Measurements from ENCODE around the gene EPHA2. TPM values are rescaled to one million over a fixed set of nuclear protein-coding genes. Genes with fewer than 3 reads are reported as not detected.

Gene EPHA2
- total RNA-seq, 1 experiment from 2014 or later, result 263 TPM

DNA sequence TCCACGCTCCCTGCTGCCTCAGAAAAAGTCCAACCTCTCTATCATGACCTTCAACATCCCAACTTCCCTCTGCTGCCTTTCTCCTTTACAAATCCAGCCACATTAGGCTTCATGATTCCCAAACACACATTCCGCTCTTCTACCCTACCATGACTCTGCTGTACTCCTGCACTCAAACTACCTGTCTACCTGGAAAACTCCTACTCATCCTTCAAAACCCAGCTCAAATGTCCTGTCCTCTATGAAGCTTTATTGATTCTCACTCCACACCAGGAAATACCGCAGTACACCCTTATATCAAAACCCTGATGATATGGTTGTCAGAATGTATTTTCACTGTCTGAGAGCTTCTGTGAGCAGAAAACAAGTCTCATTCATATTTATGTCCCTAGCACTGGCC lies 47.7 kb upstream of the EPHA2 start:
- intact Hi-C loops (cut with micrococcal nuclease; ENCODE audit: unreplicated experiment), result no loop called here

DNA sequence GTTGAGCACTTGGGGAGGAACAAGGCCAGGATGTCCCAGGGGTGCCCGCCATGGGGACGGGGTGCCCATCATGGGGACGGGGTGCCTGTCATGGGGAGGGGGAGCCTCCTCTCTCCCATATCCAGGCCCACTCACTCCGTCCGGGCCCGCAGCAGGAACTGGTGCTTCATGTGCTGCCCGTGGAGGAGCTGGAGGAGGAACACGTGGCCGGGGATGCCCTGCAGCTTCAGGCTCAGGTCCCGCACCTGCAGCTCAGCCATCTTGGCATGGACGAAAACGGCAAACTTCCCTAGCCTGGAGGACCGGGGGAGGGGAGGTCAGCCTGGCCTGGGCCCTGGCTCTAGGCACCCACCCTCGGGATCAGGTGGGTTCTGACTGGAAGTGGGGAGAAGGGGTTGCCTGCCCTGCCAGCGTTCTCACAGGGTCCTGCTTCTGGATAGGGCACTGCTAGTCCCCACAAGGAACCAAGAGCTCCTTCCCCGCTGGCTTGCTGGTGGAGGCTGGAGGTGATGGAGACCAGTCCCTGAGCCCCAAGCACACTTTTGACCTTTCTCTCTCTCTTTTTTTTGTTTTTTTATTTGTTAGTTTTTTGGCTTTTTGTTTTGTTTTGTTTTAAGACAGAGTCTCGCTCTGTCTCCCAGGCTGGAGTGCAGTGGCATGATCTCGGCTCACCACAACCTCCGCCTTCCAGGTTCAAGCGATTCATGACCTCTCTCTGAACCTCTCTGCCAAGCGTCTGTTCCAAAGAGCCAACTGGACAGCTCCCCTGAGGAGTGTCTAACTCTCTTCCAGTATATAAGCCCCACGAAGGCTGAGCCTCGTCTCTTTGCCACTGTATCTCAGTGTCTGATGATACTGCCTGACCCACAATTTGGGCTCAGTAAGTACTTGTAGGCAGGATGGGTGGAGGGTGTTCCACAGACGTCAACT lies 46.7 kb upstream of the EPHA2 start:
- ATAC-seq, result no peak
- H3K9me3 ChIP-seq (ENCODE audit: control insufficient read depth, insufficient read depth, low read depth, low read length), result no peaks in the 10 kb centered on the region
- no peak overlapping the region for H3K27ac ChIP-seq (ENCODE audit: low read length)
- in situ Hi-C loops (cut with HindIII; ENCODE audit: low pct_unique_long_range_greater_than_20kb, low sequenced_read_pairs) (no loop called here), intact Hi-C loops (cut with micrococcal nuclease; ENCODE audit: unreplicated experiment) (no loop called here)
- DNase-seq (ENCODE audit: low read depth, low spot score), result no peak
- no TSS peak for BruUV-seq (replicated peaks)
- H3K36me3 ChIP-seq (ENCODE audit: control insufficient read depth, insufficient read depth, low read length), result no peaks in the 10 kb centered on the region; the same call in 1 of the 2 replicates
- no peak for TF ChIP-seq TCF7L2 (IDR thresholded peaks at IDR 0.05; ENCODE audit: low read depth, low read length)
- no peak for TF ChIP-seq SIN3A (IDR thresholded peaks at IDR 0.05; ENCODE audit: borderline replicate concordance, insufficient read depth, low read depth, low read length)
- TF ChIP-seq POLR2AphosphoS5 (IDR thresholded peaks at IDR 0.05; ENCODE audit: low read depth, low read length), result no peak
- TF ChIP-seq, protein P1, sequence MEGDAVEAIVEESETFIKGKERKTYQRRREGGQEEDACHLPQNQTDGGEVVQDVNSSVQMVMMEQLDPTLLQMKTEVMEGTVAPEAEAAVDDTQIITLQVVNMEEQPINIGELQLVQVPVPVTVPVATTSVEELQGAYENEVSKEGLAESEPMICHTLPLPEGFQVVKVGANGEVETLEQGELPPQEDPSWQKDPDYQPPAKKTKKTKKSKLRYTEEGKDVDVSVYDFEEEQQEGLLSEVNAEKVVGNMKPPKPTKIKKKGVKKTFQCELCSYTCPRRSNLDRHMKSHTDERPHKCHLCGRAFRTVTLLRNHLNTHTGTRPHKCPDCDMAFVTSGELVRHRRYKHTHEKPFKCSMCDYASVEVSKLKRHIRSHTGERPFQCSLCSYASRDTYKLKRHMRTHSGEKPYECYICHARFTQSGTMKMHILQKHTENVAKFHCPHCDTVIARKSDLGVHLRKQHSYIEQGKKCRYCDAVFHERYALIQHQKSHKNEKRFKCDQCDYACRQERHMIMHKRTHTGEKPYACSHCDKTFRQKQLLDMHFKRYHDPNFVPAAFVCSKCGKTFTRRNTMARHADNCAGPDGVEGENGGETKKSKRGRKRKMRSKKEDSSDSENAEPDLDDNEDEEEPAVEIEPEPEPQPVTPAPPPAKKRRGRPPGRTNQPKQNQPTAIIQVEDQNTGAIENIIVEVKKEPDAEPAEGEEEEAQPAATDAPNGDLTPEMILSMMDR (IDR thresholded peaks at IDR 0.05), result no peak
- H3K4me1 ChIP-seq (ENCODE audit: control insufficient read depth, insufficient read depth, low read length), result peaks cover 8% of the 10 kb centered on the region
- H3K4me3 ChIP-seq (ENCODE audit: low read depth in 2 of 2, low read length in 2 of 2), result no peak overlapping the region
- CTCF ChIA-PET, result no interaction called here
- no peaks in the 10 kb centered on the region for H3K27me3 ChIP-seq (ENCODE audit: control insufficient read depth, insufficient read depth, low read length)
- POLR2A ChIA-PET, result no interaction called here

More for the DNA sequence above, 47.7 kb upstream of the EPHA2 start:
- no peak overlapping the region for H3K4me3 ChIP-seq (ENCODE audit: low read depth in 2 of 2, low read length in 2 of 2)
- H3K36me3 ChIP-seq (ENCODE audit: control insufficient read depth, insufficient read depth, low read length), result no peaks in the 10 kb centered on the region; the same call in 1 of the 2 replicates
- no peaks in the 10 kb centered on the region for H3K9me3 ChIP-seq (ENCODE audit: control insufficient read depth, insufficient read depth, low read depth, low read length)
- BruUV-seq (replicated peaks), result no TSS peak
- ChIA-PET POLR2A (no interaction called here), CTCF (no interaction called here)
- TF ChIP-seq SIN3A (IDR thresholded peaks at IDR 0.05; ENCODE audit: borderline replicate concordance, insufficient read depth, low read depth, low read length) (no peak), TCF7L2 (IDR thresholded peaks at IDR 0.05; ENCODE audit: low read depth, low read length) (no peak), POLR2AphosphoS5 (IDR thresholded peaks at IDR 0.05; ENCODE audit: low read depth, low read length) (no peak)
- TF ChIP-seq, protein P1 (IDR thresholded peaks at IDR 0.05), result no peak
- TF ChIP-seq, protein P2, sequence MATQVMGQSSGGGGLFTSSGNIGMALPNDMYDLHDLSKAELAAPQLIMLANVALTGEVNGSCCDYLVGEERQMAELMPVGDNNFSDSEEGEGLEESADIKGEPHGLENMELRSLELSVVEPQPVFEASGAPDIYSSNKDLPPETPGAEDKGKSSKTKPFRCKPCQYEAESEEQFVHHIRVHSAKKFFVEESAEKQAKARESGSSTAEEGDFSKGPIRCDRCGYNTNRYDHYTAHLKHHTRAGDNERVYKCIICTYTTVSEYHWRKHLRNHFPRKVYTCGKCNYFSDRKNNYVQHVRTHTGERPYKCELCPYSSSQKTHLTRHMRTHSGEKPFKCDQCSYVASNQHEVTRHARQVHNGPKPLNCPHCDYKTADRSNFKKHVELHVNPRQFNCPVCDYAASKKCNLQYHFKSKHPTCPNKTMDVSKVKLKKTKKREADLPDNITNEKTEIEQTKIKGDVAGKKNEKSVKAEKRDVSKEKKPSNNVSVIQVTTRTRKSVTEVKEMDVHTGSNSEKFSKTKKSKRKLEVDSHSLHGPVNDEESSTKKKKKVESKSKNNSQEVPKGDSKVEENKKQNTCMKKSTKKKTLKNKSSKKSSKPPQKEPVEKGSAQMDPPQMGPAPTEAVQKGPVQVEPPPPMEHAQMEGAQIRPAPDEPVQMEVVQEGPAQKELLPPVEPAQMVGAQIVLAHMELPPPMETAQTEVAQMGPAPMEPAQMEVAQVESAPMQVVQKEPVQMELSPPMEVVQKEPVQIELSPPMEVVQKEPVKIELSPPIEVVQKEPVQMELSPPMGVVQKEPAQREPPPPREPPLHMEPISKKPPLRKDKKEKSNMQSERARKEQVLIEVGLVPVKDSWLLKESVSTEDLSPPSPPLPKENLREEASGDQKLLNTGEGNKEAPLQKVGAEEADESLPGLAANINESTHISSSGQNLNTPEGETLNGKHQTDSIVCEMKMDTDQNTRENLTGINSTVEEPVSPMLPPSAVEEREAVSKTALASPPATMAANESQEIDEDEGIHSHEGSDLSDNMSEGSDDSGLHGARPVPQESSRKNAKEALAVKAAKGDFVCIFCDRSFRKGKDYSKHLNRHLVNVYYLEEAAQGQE (IDR thresholded peaks at IDR 0.05; ENCODE audit: insufficient read depth in 1 of 2, low read depth in 2 of 2, low read length in 1 of 2), result no peak
- peaks cover 18% of the 10 kb centered on the region for H3K4me1 ChIP-seq (ENCODE audit: control insufficient read depth, insufficient read depth, low read length)
- ATAC-seq, result no peak
- in situ Hi-C loops (cut with HindIII; ENCODE audit: low pct_unique_long_range_greater_than_20kb, low sequenced_read_pairs), result no loop called here
- no peak overlapping the region for H3K27ac ChIP-seq (ENCODE audit: low read length)
- DNase-seq (ENCODE audit: low read depth, low spot score), result no peak
- H3K27me3 ChIP-seq (ENCODE audit: control insufficient read depth, insufficient read depth, low read length), result no peaks in the 10 kb centered on the region
